ENCODE results near the gene TPSG1.

TPSG1 gene

GRCh38 chr16:1265826-1266225 is 40.8 kb upstream of the TPSG1 start:
- peaks cover 4% of the 10 kb centered on the region; the same call in 1 of the 2 replicates for H4K20me1 ChIP-seq (ENCODE audit: insufficient read depth, low read length)
- no peaks in the 10 kb centered on the region for H3K79me2 ChIP-seq (ENCODE audit: insufficient read depth, low read length)

DNA sequence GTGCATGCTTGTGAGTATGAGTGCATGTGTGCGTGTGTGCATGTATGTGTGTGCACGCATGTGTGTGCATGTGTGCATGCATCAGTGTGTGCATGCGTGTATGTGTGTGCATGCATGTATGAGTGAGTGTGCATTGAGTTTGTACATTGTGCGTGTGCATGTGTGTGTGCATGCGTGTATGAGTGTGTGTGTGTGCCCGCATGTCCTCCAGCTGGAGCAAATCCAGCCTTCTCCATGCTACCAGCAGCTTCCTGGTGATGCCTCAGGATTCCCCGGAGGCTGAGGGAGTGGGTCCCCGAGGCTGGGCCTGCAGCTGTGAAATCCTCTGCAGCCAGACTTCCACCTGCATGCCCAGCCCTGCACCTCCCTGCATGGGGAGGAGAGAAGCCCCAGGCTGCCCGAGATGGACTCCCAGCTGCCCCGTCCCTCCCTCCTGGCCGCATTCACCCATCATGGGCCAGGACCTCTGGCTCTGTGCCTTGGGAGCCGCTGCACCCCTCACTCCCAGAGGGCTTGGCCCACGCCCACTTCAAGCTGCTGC is 40.1 kb upstream of the TPSG1 start:
- H4K20me1 ChIP-seq (ENCODE audit: insufficient read depth, low read length): peaks cover 4% of the 10 kb centered on the region; the same call in 1 of the 2 replicates
- no peaks in the 10 kb centered on the region for H3K27me3 ChIP-seq (ENCODE audit: insufficient read depth, low read length, poor library complexity)
- no peaks in the 10 kb centered on the region for H3K36me3 ChIP-seq (ENCODE audit: insufficient read depth, low read length)
- H3K9ac ChIP-seq (ENCODE audit: low read depth, low read length): no peak overlapping the region
- ATAC-seq (ENCODE audit: insufficient read depth, low read depth): no peak
- no peak overlapping the region for H3K4me2 ChIP-seq (ENCODE audit: insufficient read depth, low read length)
- no peak overlapping the region for H3K27ac ChIP-seq (ENCODE audit: low read length)
- H3K4me3 ChIP-seq (ENCODE audit: low read depth in 1 of 2, low read length in 2 of 2): no peak overlapping the region
- no peaks in the 10 kb centered on the region for H3K79me2 ChIP-seq (ENCODE audit: insufficient read depth, low read length)
- TF ChIP-seq EZH2 (IDR thresholded peaks at IDR 0.05; ENCODE audit: borderline replicate concordance, low read depth, low read length, severe bottlenecking): no peak
- TF ChIP-seq, protein P1, sequence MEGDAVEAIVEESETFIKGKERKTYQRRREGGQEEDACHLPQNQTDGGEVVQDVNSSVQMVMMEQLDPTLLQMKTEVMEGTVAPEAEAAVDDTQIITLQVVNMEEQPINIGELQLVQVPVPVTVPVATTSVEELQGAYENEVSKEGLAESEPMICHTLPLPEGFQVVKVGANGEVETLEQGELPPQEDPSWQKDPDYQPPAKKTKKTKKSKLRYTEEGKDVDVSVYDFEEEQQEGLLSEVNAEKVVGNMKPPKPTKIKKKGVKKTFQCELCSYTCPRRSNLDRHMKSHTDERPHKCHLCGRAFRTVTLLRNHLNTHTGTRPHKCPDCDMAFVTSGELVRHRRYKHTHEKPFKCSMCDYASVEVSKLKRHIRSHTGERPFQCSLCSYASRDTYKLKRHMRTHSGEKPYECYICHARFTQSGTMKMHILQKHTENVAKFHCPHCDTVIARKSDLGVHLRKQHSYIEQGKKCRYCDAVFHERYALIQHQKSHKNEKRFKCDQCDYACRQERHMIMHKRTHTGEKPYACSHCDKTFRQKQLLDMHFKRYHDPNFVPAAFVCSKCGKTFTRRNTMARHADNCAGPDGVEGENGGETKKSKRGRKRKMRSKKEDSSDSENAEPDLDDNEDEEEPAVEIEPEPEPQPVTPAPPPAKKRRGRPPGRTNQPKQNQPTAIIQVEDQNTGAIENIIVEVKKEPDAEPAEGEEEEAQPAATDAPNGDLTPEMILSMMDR (IDR thresholded peaks at IDR 0.05; ENCODE audit: borderline replicate concordance, extremely low read depth, low read length, poor library complexity, severe bottlenecking): no peak
- H3K9me3 ChIP-seq (ENCODE audit: insufficient read depth, low read length, severe bottlenecking): no peaks in the 10 kb centered on the region
- H2AFZ ChIP-seq (ENCODE audit: low read depth, low read length): no peak overlapping the region
- DNase-seq: no peak
- no peaks in the 10 kb centered on the region for H3K4me1 ChIP-seq (ENCODE audit: insufficient read depth, low read length)

More at GRCh38 chr16:1265826-1266225, 40.8 kb upstream of the TPSG1 start:
- Histone ChIP-seq H3K4me2 (ENCODE audit: insufficient read depth, low read length) (no peak overlapping the region), H3K36me3 (ENCODE audit: insufficient read depth, low read length) (no peaks in the 10 kb centered on the region), H3K27me3 (ENCODE audit: insufficient read depth, low read length, poor library complexity) (no peaks in the 10 kb centered on the region), H3K4me1 (ENCODE audit: insufficient read depth, low read length) (no peaks in the 10 kb centered on the region), H3K27ac (ENCODE audit: low read length) (no peak overlapping the region), H2AFZ (ENCODE audit: low read depth, low read length) (no peak overlapping the region), H3K9me3 (ENCODE audit: insufficient read depth, low read length, severe bottlenecking) (no peaks in the 10 kb centered on the region), H3K9ac (ENCODE audit: low read depth, low read length) (no peak overlapping the region), H3K4me3 (ENCODE audit: low read depth in 1 of 2, low read length in 2 of 2) (no peak overlapping the region)
- DNase-seq (no peak), ATAC-seq (ENCODE audit: insufficient read depth, low read depth) (no peak)
- TF ChIP-seq, protein P1 (IDR thresholded peaks at IDR 0.05; ENCODE audit: borderline replicate concordance, extremely low read depth, low read length, poor library complexity, severe bottlenecking): no peak
- no peak for TF ChIP-seq EZH2 (IDR thresholded peaks at IDR 0.05; ENCODE audit: borderline replicate concordance, low read depth, low read length, severe bottlenecking)

- Histone ChIP-seq H3K9me3 (ENCODE audit: insufficient read depth, low read length, severe bottlenecking) (no peaks in the 10 kb centered on the region), H3K79me2 (ENCODE audit: insufficient read depth, low read length) (no peaks in the 10 kb centered on the region), H3K9ac (ENCODE audit: low read depth, low read length) (no peak overlapping the region), H3K27ac (ENCODE audit: low read length) (no peak overlapping the region), H3K4me3 (ENCODE audit: low read depth in 1 of 2, low read length in 2 of 2) (no peak overlapping the region), H2AFZ (ENCODE audit: low read depth, low read length) (no peak overlapping the region), H3K4me1 (ENCODE audit: insufficient read depth, low read length) (no peaks in the 10 kb centered on the region), H3K27me3 (ENCODE audit: insufficient read depth, low read length, poor library complexity) (no peaks in the 10 kb centered on the region), H3K36me3 (ENCODE audit: insufficient read depth, low read length) (no peaks in the 10 kb centered on the region), H3K4me2 (ENCODE audit: insufficient read depth, low read length) (no peak overlapping the region), H4K20me1 (ENCODE audit: insufficient read depth, low read length) (peaks cover 4% of the 10 kb centered on the region; the same call in 1 of the 2 replicates)
- ATAC-seq (ENCODE audit: insufficient read depth, low read depth): no peak
- no peak for TF ChIP-seq EZH2 (IDR thresholded peaks at IDR 0.05; ENCODE audit: borderline replicate concordance, low read depth, low read length, severe bottlenecking)
- TF ChIP-seq, protein P1 (IDR thresholded peaks at IDR 0.05; ENCODE audit: borderline replicate concordance, extremely low read depth, low read length, poor library complexity, severe bottlenecking): no peak
- DNase-seq: no peak
These were observed 39.4 kb upstream of the TPSG1 start for GRCh38 chr16:1264345-1265089.
